GM12865 (cell line): Measurements from ENCODE around the gene DCTN2.

Experiments used
- DNase-seq: peaks from one replicate; pipeline ENCODE4 v3.0.0; 2010; ENCODE audit warnings: low read depth
- H3K4me3 ChIP-seq: 2 replicates; pipeline ENCODE4 v1.5.1; 2011; ENCODE audit warnings: mild to moderate bottlenecking, low read depth, low read length, control low read depth
- TF ChIP-seq, protein P1 (sequence below): IDR thresholded peaks from 2 replicates; pipeline ENCODE4 v1.5.1; 2011; ENCODE audit warnings: low read length, control low read depth, low read depth, inconsistent platforms; ENCODE audit not compliant: insufficient read depth; ENCODE audit errors: missing control alignments

DCTN2 gene

GRCh38 chr12:57541001-57541400 is 6.0 kb downstream of the DCTN2 start:
- TF ChIP-seq, protein P1, sequence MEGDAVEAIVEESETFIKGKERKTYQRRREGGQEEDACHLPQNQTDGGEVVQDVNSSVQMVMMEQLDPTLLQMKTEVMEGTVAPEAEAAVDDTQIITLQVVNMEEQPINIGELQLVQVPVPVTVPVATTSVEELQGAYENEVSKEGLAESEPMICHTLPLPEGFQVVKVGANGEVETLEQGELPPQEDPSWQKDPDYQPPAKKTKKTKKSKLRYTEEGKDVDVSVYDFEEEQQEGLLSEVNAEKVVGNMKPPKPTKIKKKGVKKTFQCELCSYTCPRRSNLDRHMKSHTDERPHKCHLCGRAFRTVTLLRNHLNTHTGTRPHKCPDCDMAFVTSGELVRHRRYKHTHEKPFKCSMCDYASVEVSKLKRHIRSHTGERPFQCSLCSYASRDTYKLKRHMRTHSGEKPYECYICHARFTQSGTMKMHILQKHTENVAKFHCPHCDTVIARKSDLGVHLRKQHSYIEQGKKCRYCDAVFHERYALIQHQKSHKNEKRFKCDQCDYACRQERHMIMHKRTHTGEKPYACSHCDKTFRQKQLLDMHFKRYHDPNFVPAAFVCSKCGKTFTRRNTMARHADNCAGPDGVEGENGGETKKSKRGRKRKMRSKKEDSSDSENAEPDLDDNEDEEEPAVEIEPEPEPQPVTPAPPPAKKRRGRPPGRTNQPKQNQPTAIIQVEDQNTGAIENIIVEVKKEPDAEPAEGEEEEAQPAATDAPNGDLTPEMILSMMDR = no peak
- DNase-seq = no peak
- no peak overlapping the region for H3K4me3 ChIP-seq

DNA sequence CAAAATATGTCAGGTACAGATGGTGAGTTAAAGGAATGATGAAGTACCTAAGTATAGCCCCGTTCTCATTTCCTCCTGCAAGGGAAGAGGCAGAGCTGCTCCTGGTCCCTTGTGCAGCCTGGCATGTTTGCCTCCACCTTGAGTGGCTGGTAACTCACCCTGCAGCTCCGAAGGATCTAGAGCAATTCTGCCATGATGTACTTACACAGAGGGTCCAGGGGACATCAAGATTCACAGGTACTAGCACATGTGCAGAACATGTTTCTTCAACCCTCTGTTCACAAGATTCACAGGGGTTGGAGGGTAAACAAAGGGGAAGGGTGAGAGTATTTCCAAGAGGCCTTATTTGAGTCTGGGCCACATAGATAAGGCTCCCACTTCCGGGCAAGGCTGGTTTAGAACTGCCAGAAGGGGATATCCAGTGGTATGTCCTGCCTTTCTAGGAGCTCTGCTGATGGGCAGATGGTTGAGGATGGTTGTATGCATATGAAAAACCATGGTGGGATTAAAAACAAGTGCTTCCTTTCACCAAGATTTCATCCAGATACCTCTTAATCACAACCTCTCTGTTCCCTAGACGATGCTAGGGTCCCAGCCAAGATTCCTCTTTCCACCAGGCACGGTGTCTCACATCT is 7.7 kb downstream of the DCTN2 start:
- no peak overlapping the region for H3K4me3 ChIP-seq
- TF ChIP-seq, protein P1 = no peak
- no peak for DNase-seq

GRCh38 chr12:57536597-57536942 is 10.4 kb downstream of the DCTN2 start:
- no peak for DNase-seq
- no peak overlapping the region for H3K4me3 ChIP-seq
- TF ChIP-seq, protein P1 = no peak

DNA sequence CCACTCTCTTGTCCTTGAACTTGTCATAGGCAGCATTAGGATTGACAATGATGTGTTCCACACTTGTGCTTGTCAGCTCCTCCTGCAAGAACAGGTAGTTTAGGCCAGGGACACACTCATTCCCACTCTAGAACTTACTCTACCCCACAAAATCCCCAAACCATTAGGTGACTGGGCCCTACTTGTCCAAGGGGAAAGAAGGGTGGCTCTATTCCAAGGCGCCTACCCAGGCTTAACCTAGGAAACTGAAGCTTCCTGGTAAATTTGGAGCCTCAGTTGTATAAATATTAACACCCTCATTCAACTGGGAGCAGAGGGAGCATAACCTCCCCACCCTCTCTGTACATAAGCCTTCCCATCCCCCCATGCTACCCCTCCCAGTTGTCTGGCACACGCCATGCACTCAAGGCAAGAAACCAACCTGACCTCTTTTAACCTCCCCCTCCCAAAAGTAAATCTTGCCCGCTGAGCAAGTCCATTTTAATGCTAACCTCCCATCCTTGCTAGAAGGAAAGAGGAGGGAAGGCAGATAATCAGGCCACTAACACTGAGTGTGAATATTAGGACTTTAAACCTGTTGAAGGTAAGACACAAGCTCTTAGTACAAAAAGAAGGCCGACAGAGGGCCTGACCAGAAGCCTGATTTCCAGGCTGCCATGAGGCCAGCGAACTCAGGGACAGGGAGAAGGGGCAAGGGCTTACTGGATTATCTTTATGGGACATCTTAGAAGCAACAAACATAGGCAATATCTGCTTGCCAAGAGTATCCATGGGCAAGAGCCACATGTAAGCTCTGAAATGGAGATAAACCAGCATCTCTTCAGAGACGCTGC is 11.0 kb downstream of the DCTN2 start:
- TF ChIP-seq, protein P1 = no peak
- no peak overlapping the region for H3K4me3 ChIP-seq
- DNase-seq = no peak

GRCh38 chr12:57534991-57535543 is 11.9 kb downstream of the DCTN2 start:
- no peak for DNase-seq
- no peak overlapping the region for H3K4me3 ChIP-seq
- TF ChIP-seq, protein P1 = no peak

- H3K4me3 ChIP-seq = no peak overlapping the region
- DNase-seq = no peak
- TF ChIP-seq, protein P1 = no peak
Observed at GRCh38 chr12:57534250-57534649, 12.7 kb downstream of the DCTN2 start.
